H9 (cell line): ENCODE data around the gene GBGT1. TPM values are rescaled to one million over a fixed set of nuclear protein-coding genes. Genes with fewer than 3 reads are reported as not detected.

Experiments used
- DNase-seq: peaks from one replicate; pipeline ENCODE4 v3.0.0-alpha.2; 2017
- H2AFZ ChIP-seq: one replicate; pipeline ENCODE4 v1.6.1; 2013; ENCODE audit warnings: mild to moderate bottlenecking, low read length, control low read depth, moderate library complexity
- H2AK5ac ChIP-seq: 2 replicates; pipeline ENCODE4 v1.6.1; 2013; ENCODE audit warnings: low read length, control low read depth, mixed read lengths; ENCODE audit not compliant: insufficient read length
- H2BK120ac ChIP-seq: one replicate; pipeline ENCODE4 v1.6.1; 2013; ENCODE audit warnings: low read depth, mild to moderate bottlenecking, low read length, control low read depth, inconsistent platforms; ENCODE audit not compliant: poor library complexity, severe bottlenecking
- H2BK12ac ChIP-seq: 2 replicates; pipeline ENCODE4 v1.6.1; 2013; ENCODE audit warnings: low read length, control low read depth, mixed read lengths, low read depth; ENCODE audit not compliant: insufficient read length
- H2BK15ac ChIP-seq: 2 replicates; pipeline ENCODE4 v1.6.1; 2013; ENCODE audit warnings: low read depth, low read length, control low read depth
- H2BK20ac ChIP-seq: one replicate; pipeline ENCODE4 v1.6.1; 2013; ENCODE audit warnings: low read depth, mild to moderate bottlenecking, low read length, control low read depth, inconsistent platforms; ENCODE audit not compliant: poor library complexity, severe bottlenecking
- H2BK5ac ChIP-seq: 2 replicates; pipeline ENCODE4 v1.6.1; 2013; ENCODE audit warnings: low read length, control low read depth, mixed read lengths; ENCODE audit not compliant: insufficient read length
- H3K14ac ChIP-seq: 2 replicates; pipeline ENCODE4 v1.6.1; 2013; ENCODE audit warnings: low read length, control low read depth; ENCODE audit not compliant: insufficient read depth
- H3K18ac ChIP-seq: 2 replicates; pipeline ENCODE4 v1.6.1; 2013; ENCODE audit warnings: low read depth, mild to moderate bottlenecking, mixed read lengths, low read length, control low read depth; ENCODE audit not compliant: insufficient read length
- H3K23ac ChIP-seq: 2 replicates; pipeline ENCODE4 v1.6.1; 2013; ENCODE audit warnings: low read length, control low read depth, mixed read lengths, low read depth; ENCODE audit not compliant: insufficient read length
- H3K23me2 ChIP-seq: 2 replicates; pipeline ENCODE4 v1.6.1; 2013; ENCODE audit warnings: low read depth, mild to moderate bottlenecking, mixed read lengths, low read length, control low read depth; ENCODE audit not compliant: insufficient read length, poor library complexity, severe bottlenecking
- H3K27ac ChIP-seq: 2 replicates; pipeline ENCODE4 v1.5.1; 2013; ENCODE audit warnings: low read length, control low read depth, mixed read lengths, low read depth; ENCODE audit not compliant: insufficient read length
- H3K27me3 ChIP-seq: 2 replicates; pipeline ENCODE4 v1.6.1; 2013; ENCODE audit warnings: low read length, control low read depth, inconsistent platforms; ENCODE audit not compliant: insufficient read depth
- H3K4ac ChIP-seq: 2 replicates; pipeline ENCODE4 v1.6.1; 2013; ENCODE audit warnings: low read depth, mild to moderate bottlenecking, control low read depth, inconsistent platforms, low read length, moderate library complexity
- H3K4me1 ChIP-seq: 2 replicates; pipeline ENCODE4 v1.6.1; 2013; ENCODE audit warnings: low read length, control low read depth, inconsistent platforms; ENCODE audit not compliant: insufficient read depth
- H3K4me2 ChIP-seq: 2 replicates; pipeline ENCODE4 v1.6.1; 2013; ENCODE audit warnings: low read length, control low read depth, mixed read lengths; ENCODE audit not compliant: insufficient read length, insufficient read depth
- H3K56ac ChIP-seq: 2 replicates; pipeline ENCODE4 v1.6.1; 2013; ENCODE audit warnings: low read depth, mild to moderate bottlenecking, mixed read lengths, low read length, control low read depth; ENCODE audit not compliant: insufficient read length
- H3K79me1 ChIP-seq: 2 replicates; pipeline ENCODE4 v1.6.1; 2013; ENCODE audit warnings: low read depth, mild to moderate bottlenecking, moderate library complexity, low read length, control low read depth, inconsistent platforms; ENCODE audit not compliant: insufficient read depth, poor library complexity, severe bottlenecking
- H3K79me2 ChIP-seq: 2 replicates; pipeline ENCODE4 v1.6.1; 2013; ENCODE audit warnings: low read length, control low read depth, inconsistent platforms; ENCODE audit not compliant: insufficient read depth
- H3K9ac ChIP-seq: 2 replicates; pipeline ENCODE4 v1.6.1; 2013; ENCODE audit warnings: low read length, control low read depth, mixed read lengths; ENCODE audit not compliant: insufficient read length; ENCODE audit errors: extremely low read depth
- H3K9me3 ChIP-seq: one replicate; pipeline ENCODE4 v1.6.1; 2013; ENCODE audit warnings: low read depth, low read length, inconsistent platforms; ENCODE audit not compliant: control insufficient read depth
- H3T11ph ChIP-seq: one replicate; pipeline ENCODE4 v1.6.1; 2013; ENCODE audit warnings: mild to moderate bottlenecking, low read length, control low read depth, inconsistent platforms
- H4K20me1 ChIP-seq: one replicate; pipeline ENCODE4 v1.6.1; 2013; ENCODE audit not compliant: control insufficient read depth, insufficient read length, insufficient read depth
- H4K5ac ChIP-seq: 2 replicates; pipeline ENCODE4 v1.6.1; 2013; ENCODE audit warnings: low read depth, mild to moderate bottlenecking, mixed read lengths, low read length, control low read depth; ENCODE audit not compliant: insufficient read length
- H4K8ac ChIP-seq: replicated peaks from 2 replicates; pipeline ENCODE4 v1.6.1; 2013; ENCODE audit warnings: low read length, control low read depth, mixed read lengths, low read depth; ENCODE audit not compliant: insufficient read length
- H4K91ac ChIP-seq: 2 replicates; pipeline ENCODE4 v1.6.1; 2013; ENCODE audit warnings: low read depth, mild to moderate bottlenecking, moderate library complexity, mixed read lengths, low read length, control low read depth; ENCODE audit not compliant: insufficient read length
- H3K27ac Mint-ChIP-seq, 3 experiments: 2 replicates in 2 of 3; 3 replicates in 1 of 3; pipeline ENCODE4 v1.8.0; 2020 to 2021; ENCODE audit warnings: mixed read lengths in 3 of 3, mild to moderate bottlenecking in 1 of 3, moderate library complexity in 1 of 3
- H3K27me3 Mint-ChIP-seq: 2 replicates; pipeline ENCODE4 v1.8.0; 2021; ENCODE audit warnings: low read depth, mild to moderate bottlenecking, moderate library complexity, mixed read lengths
- H3K36me3 Mint-ChIP-seq, 3 experiments: 2 replicates in 2 of 3; 3 replicates in 1 of 3; pipeline ENCODE4 v1.8.0; 2020 to 2021; ENCODE audit warnings: low read depth in 3 of 3, mixed read lengths in 3 of 3; ENCODE audit not compliant: insufficient read depth in 1 of 3
- H3K4me1 Mint-ChIP-seq, 2 experiments: 2 replicates each; pipeline ENCODE4 v1.8.0; 2020; ENCODE audit warnings: mixed read lengths in 2 of 2
- H3K4me3 Mint-ChIP-seq, 2 experiments: 2 replicates in 1 of 2; 3 replicates in 1 of 2; pipeline ENCODE4 v1.8.0; 2020 to 2021; ENCODE audit warnings: mild to moderate bottlenecking in 2 of 2, mixed read lengths in 2 of 2, moderate library complexity in 1 of 2
- H3K9me3 Mint-ChIP-seq, 2 experiments: 2 replicates in 1 of 2; 3 replicates in 1 of 2; pipeline ENCODE4 v1.8.0; 2020; ENCODE audit warnings: mild to moderate bottlenecking in 2 of 2, mixed read lengths in 2 of 2, moderate library complexity in 1 of 2
- CTCF ChIP-seq: fragments of 200-600 bp; sonication (generic); conservative IDR thresholded peaks from 3 replicates; pipeline ENCODE4 v1.8.0; 2021; ENCODE audit warnings: antibody characterized with exemption, mild to moderate bottlenecking
- WGBS: extraction: QIAGEN DNeasy Blood & Tissue Kit; methylation state at CpG from one replicate; pipeline ENCODE4 v1.1.7; 2013; ENCODE audit warnings: missing lambda C conversion rate, low lambda C conversion rate, mixed read lengths; ENCODE audit not compliant: insufficient read length; ENCODE audit errors: extremely low coverage; 5-methylcytosine and 5-hydroxymethylcytosine counted together
- total RNA-seq: library from RNA; stranded (reverse); gene quantifications from 2 replicates; pipeline ENCODE4 v1.2.1, GENCODE V29; 2021

The GBGT1 gene
- total RNA-seq, 1 experiment from 2014 or later, result 9.3 TPM

- Histone ChIP-seq H4K20me1 (no peaks in the 10 kb centered on the region), H2BK15ac (no peak overlapping the region), H2AK5ac (no peak overlapping the region), H4K91ac (no peak overlapping the region), H2BK5ac (no peak overlapping the region), H3K9me3 (no peaks in the 10 kb centered on the region), H3T11ph (no peak overlapping the region), H3K14ac (no peak overlapping the region), H3K23ac (no peak overlapping the region), H3K56ac (no peak overlapping the region), H3K9ac (no peak overlapping the region), H2AFZ (no peak overlapping the region), H2BK120ac (no peak overlapping the region), H3K4me1 (peaks cover 4% of the 10 kb centered on the region; the same call in 1 of the 2 replicates), H3K27me3 (no peaks in the 10 kb centered on the region), H2BK20ac (no peak overlapping the region), H3K79me1 (no peaks in the 10 kb centered on the region), H3K79me2 (no peaks in the 10 kb centered on the region), H3K27ac (no peak overlapping the region), H4K8ac (no peak overlapping the region), H2BK12ac (no peak overlapping the region), H3K4me2 (no peak overlapping the region), H3K18ac (no peak overlapping the region), H3K4ac (no peak overlapping the region), H3K23me2 (peaks cover 6% of the 10 kb centered on the region), H4K5ac (no peak overlapping the region)
- peaks cover 0 to 6% (median 4%) of the 10 kb centered on the region in 3 experiments; a peak in 4 of 7 replicates for H3K36me3 Mint-ChIP-seq
- no peak for TF ChIP-seq CTCF
- WGBS, result no CpG with 5 or more reads among the region's 18 CpGs
- no peak overlapping the region for H3K27ac Mint-ChIP-seq
- no peak for DNase-seq
- peaks cover 8% of the 10 kb centered on the region for H3K27me3 Mint-ChIP-seq
- peaks cover 17 to 23% of the 10 kb centered on the region in 2 experiments for H3K4me1 Mint-ChIP-seq
- no peak overlapping the region; a peak in 1 of 5 replicates for H3K4me3 Mint-ChIP-seq
- H3K9me3 Mint-ChIP-seq, result no peaks in the 10 kb centered on the region
Observed at GRCh38 chr9:133142684-133143622, 20.8 kb downstream of the GBGT1 start.
